ENCODE results near the gene TRPM7. TPM values are rescaled to one million over a fixed set of nuclear protein-coding genes. Genes with fewer than 3 reads are reported as not detected.

The TRPM7 gene
- total RNA-seq, 1 experiment from 2014 or later, result 35.5 TPM

GRCh38 chr15:50681467-50681866 lies 5.1 kb downstream of the TRPM7 start:
- Mint-ChIP-seq H3K4me3 (ENCODE audit: unreplicated experiment) (no peak overlapping the region), H3K27me3 (ENCODE audit: insufficient read depth, unreplicated experiment) (no peaks in the 10 kb centered on the region), H3K9me3 (ENCODE audit: unreplicated experiment) (no peaks in the 10 kb centered on the region), H3K4me1 (ENCODE audit: insufficient read depth, unreplicated experiment) (peaks cover 12% of the 10 kb centered on the region), H3K27ac (ENCODE audit: low read depth, unreplicated experiment) (peak overlapping the region; percentile 55), H3K36me3 (ENCODE audit: insufficient read depth, unreplicated experiment) (peaks cover 63% of the 10 kb centered on the region)
- BruUV-seq (replicated peaks), result no TSS peak
- CTCF ChIA-PET, result interaction anchor here (1.1 to 1.9 kb wide), 2 partner anchors 195 to 203 kb away, joined by 3 to 7 read pairs; no protein-coding TSS in a partner anchor
- POLR2A ChIA-PET, result interaction anchor here (0.6 kb wide), 1 partner anchor 64 kb away, joined by 3 read pairs; no protein-coding TSS in a partner anchor
- no peak for DNase-seq (ENCODE audit: unreplicated experiment)
- TF ChIP-seq, protein P1, sequence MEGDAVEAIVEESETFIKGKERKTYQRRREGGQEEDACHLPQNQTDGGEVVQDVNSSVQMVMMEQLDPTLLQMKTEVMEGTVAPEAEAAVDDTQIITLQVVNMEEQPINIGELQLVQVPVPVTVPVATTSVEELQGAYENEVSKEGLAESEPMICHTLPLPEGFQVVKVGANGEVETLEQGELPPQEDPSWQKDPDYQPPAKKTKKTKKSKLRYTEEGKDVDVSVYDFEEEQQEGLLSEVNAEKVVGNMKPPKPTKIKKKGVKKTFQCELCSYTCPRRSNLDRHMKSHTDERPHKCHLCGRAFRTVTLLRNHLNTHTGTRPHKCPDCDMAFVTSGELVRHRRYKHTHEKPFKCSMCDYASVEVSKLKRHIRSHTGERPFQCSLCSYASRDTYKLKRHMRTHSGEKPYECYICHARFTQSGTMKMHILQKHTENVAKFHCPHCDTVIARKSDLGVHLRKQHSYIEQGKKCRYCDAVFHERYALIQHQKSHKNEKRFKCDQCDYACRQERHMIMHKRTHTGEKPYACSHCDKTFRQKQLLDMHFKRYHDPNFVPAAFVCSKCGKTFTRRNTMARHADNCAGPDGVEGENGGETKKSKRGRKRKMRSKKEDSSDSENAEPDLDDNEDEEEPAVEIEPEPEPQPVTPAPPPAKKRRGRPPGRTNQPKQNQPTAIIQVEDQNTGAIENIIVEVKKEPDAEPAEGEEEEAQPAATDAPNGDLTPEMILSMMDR (IDR thresholded peaks at IDR 0.05; ENCODE audit: unreplicated experiment), result no peak
- intact Hi-C loops (cut with micrococcal nuclease), result no loop called here

GRCh38 chr15:50676799-50677483 lies 9.7 kb downstream of the TRPM7 start:
- Mint-ChIP-seq H3K9me3 (ENCODE audit: unreplicated experiment) (no peaks in the 10 kb centered on the region), H3K27me3 (ENCODE audit: insufficient read depth, unreplicated experiment) (no peaks in the 10 kb centered on the region), H3K27ac (ENCODE audit: low read depth, unreplicated experiment) (peak overlapping the region; percentile 44), H3K4me3 (ENCODE audit: unreplicated experiment) (no peak overlapping the region), H3K4me1 (ENCODE audit: insufficient read depth, unreplicated experiment) (peaks cover 12% of the 10 kb centered on the region), H3K36me3 (ENCODE audit: insufficient read depth, unreplicated experiment) (peaks cover 47% of the 10 kb centered on the region)
- peak; percentile 5 for DNase-seq (ENCODE audit: unreplicated experiment)
- POLR2A ChIA-PET, result interaction anchor here (0.7 to 3.2 kb wide), 6 partner anchors 9 to 232 kb away, joined by 3 to 23 read pairs (median 4); partner anchors contain the start of gene TRPM7
- CTCF ChIA-PET, result interaction anchor here (1.0 to 4.1 kb wide), 4 partner anchors 190 to 201 kb away, joined by 3 to 24 read pairs (median 8); no protein-coding TSS in a partner anchor
- TF ChIP-seq, protein P1 (IDR thresholded peaks at IDR 0.05; ENCODE audit: unreplicated experiment), result no peak
- no TSS peak for BruUV-seq (replicated peaks)
- intact Hi-C loops (cut with micrococcal nuclease), result no loop called here

- Mint-ChIP-seq H3K27ac (ENCODE audit: low read depth, unreplicated experiment) (peak overlapping the region; percentile 68), H3K4me3 (ENCODE audit: unreplicated experiment) (no peak overlapping the region), H3K36me3 (ENCODE audit: insufficient read depth, unreplicated experiment) (peaks cover 46% of the 10 kb centered on the region), H3K27me3 (ENCODE audit: insufficient read depth, unreplicated experiment) (no peaks in the 10 kb centered on the region), H3K4me1 (ENCODE audit: insufficient read depth, unreplicated experiment) (peaks cover 12% of the 10 kb centered on the region), H3K9me3 (ENCODE audit: unreplicated experiment) (no peaks in the 10 kb centered on the region)
- DNase-seq (ENCODE audit: unreplicated experiment), result peak; percentile 45
- ChIA-PET POLR2A (interaction anchor here (0.6 to 3.2 kb wide), 7 partner anchors 10 to 277 kb away, joined by 3 to 23 read pairs (median 5); partner anchors contain the start of gene TRPM7), CTCF (interaction anchor here (0.6 to 4.1 kb wide), 18 partner anchors 9 to 664 kb away, joined by 3 to 24 read pairs (median 4); no protein-coding TSS in a partner anchor)
- TF ChIP-seq, protein P1 (IDR thresholded peaks at IDR 0.05; ENCODE audit: unreplicated experiment), result peak; percentile 69
- intact Hi-C loops (cut with micrococcal nuclease), result loop anchor here (1.0 to 2.0 kb wide), 3 partner anchors 202 to 233 kb away; partner anchors contain the start of gene AP4E1
- BruUV-seq (replicated peaks), result no TSS peak
Measured at GRCh38 chr15:50675535-50676144, 11.0 kb downstream of the TRPM7 start.

- Mint-ChIP-seq H3K36me3 (ENCODE audit: insufficient read depth, unreplicated experiment) (peaks cover 41% of the 10 kb centered on the region), H3K4me3 (ENCODE audit: unreplicated experiment) (no peak overlapping the region), H3K4me1 (ENCODE audit: insufficient read depth, unreplicated experiment) (peaks cover 6% of the 10 kb centered on the region), H3K9me3 (ENCODE audit: unreplicated experiment) (no peaks in the 10 kb centered on the region), H3K27ac (ENCODE audit: low read depth, unreplicated experiment) (no peak overlapping the region), H3K27me3 (ENCODE audit: insufficient read depth, unreplicated experiment) (no peaks in the 10 kb centered on the region)
- ChIA-PET CTCF (interaction anchor here (0.7 kb wide), 1 partner anchor 1914 kb away, joined by 3 read pairs; no protein-coding TSS in a partner anchor), POLR2A (interaction anchor here (1.4 kb wide), 1 partner anchor 239 kb away, joined by 3 read pairs; the partner anchor contains the start of gene AP4E1)
- TF ChIP-seq, protein P1 (IDR thresholded peaks at IDR 0.05; ENCODE audit: unreplicated experiment), result no peak
- DNase-seq (ENCODE audit: unreplicated experiment), result no peak
- intact Hi-C loops (cut with micrococcal nuclease), result no loop called here
- no TSS peak for BruUV-seq (replicated peaks)
Measured at GRCh38 chr15:50670115-50670514, 16.5 kb downstream of the TRPM7 start.

Data from MCF 10A (cell line).